RWPE2 (cell line): ENCODE results near the gene MR1.
A peak's percentile ranks its signal among the peaks of the same experiment; 100 is the strongest.

Experiments used
- ATAC-seq: fragments of 200-7000 bp; cut with Tn5 transposase; 3 replicates; pipeline ENCODE4 v1.9.1; 2021; ENCODE audit warnings: low read depth
- DNase-seq: peaks from one replicate; pipeline ENCODE4 v3.0.0-alpha.2; 2020; ENCODE audit warnings: low spot score
- H3K27ac ChIP-seq: fragments of 450-650 bp; 2 replicates; pipeline ENCODE4 v1.5.1; 2017; ENCODE audit warnings: mild to moderate bottlenecking; ENCODE audit not compliant: poor library complexity, severe bottlenecking
- H3K27me3 ChIP-seq: fragments of 250-450 bp; sonication (Bioruptor Pico); 2 replicates; pipeline ENCODE4 v1.5.1; 2021; ENCODE audit warnings: mild to moderate bottlenecking, moderate library complexity; ENCODE audit not compliant: insufficient read depth, poor library complexity, severe bottlenecking
- H3K36me3 ChIP-seq: fragments of 250-450 bp; sonication (Bioruptor Pico); 2 replicates; pipeline ENCODE4 v1.5.1; 2020; ENCODE audit warnings: low read depth, mild to moderate bottlenecking, moderate library complexity
- H3K4me1 ChIP-seq: fragments of 250-450 bp; sonication (Bioruptor Pico); 2 replicates; pipeline ENCODE4 v1.5.1; 2021; ENCODE audit warnings: mild to moderate bottlenecking, moderate library complexity; ENCODE audit not compliant: insufficient read depth, poor library complexity, severe bottlenecking
- H3K4me3 ChIP-seq: fragments of 250-450 bp; sonication (Bioruptor Pico); 2 replicates; pipeline ENCODE4 v1.5.1; 2021; ENCODE audit warnings: mild to moderate bottlenecking, moderate library complexity; ENCODE audit not compliant: severe bottlenecking
- H3K9me3 ChIP-seq: fragments of 250-450 bp; sonication (Bioruptor Pico); 2 replicates; pipeline ENCODE4 v1.5.1; 2021; ENCODE audit warnings: mild to moderate bottlenecking, moderate library complexity; ENCODE audit not compliant: severe bottlenecking
- CTCF ChIP-seq: fragments of 450-650 bp; IDR thresholded peaks from one replicate; pipeline ENCODE4 v1.5.1; 2017; ENCODE audit warnings: mild to moderate bottlenecking, moderate library complexity; ENCODE audit not compliant: poor library complexity, severe bottlenecking

Gene MR1

GRCh38 chr1:181086091-181086490 is 52.3 kb downstream of the MR1 start:
- H3K4me3 ChIP-seq: no peak overlapping the region
- TF ChIP-seq CTCF: no peak
- H3K9me3 ChIP-seq: no peaks in the 10 kb centered on the region
- H3K27me3 ChIP-seq: no peaks in the 10 kb centered on the region
- H3K36me3 ChIP-seq: peaks cover 16% of the 10 kb centered on the region
- peak overlapping the region; percentile 97 for H3K27ac ChIP-seq
- DNase-seq (no peak), ATAC-seq (no peak)
- H3K4me1 ChIP-seq: peaks cover 14% of the 10 kb centered on the region

- H3K9me3 ChIP-seq: no peaks in the 10 kb centered on the region
- H3K36me3 ChIP-seq: peaks cover 25% of the 10 kb centered on the region
- peaks cover 15% of the 10 kb centered on the region for H3K4me1 ChIP-seq
- no peak for TF ChIP-seq CTCF
- no peaks in the 10 kb centered on the region for H3K27me3 ChIP-seq
- ATAC-seq (peak; percentile 49), DNase-seq (no peak)
- H3K4me3 ChIP-seq: no peak overlapping the region
- peak overlapping the region; percentile 97 for H3K27ac ChIP-seq
Measured at GRCh38 chr1:181086926-181087325, 53.1 kb downstream of the MR1 start.

- TF ChIP-seq CTCF: no peak
- DNase-seq (no peak), ATAC-seq (no peak)
- peak overlapping the region; percentile 97 for H3K27ac ChIP-seq
- no peaks in the 10 kb centered on the region for H3K9me3 ChIP-seq
- peak overlapping the region; percentile 75 for H3K4me3 ChIP-seq
- peaks cover 20% of the 10 kb centered on the region for H3K4me1 ChIP-seq
- no peaks in the 10 kb centered on the region for H3K27me3 ChIP-seq
- peaks cover 30% of the 10 kb centered on the region for H3K36me3 ChIP-seq
Measured at GRCh38 chr1:181087400-181087901, 53.7 kb downstream of the MR1 start.

GRCh38 chr1:181088079-181089016 is 54.6 kb downstream of the MR1 start, which contains the start of gene IER5:
TSS of gene IER5 (plus strand) at chr1:181088700. CDS start at chr1:181088903, 203 bp downstream.
- DNase-seq (peak; percentile 96), ATAC-seq (peak; percentile 83)
- Histone ChIP-seq H3K27me3 (no peaks in the 10 kb centered on the region), H3K4me1 (peaks cover 28% of the 10 kb centered on the region), H3K36me3 (peaks cover 39% of the 10 kb centered on the region), H3K27ac (peak within 1 kb of the TSS; percentile 97), H3K9me3 (no peaks in the 10 kb centered on the region), H3K4me3 (peak within 1 kb of the TSS; percentile 75)
- TF ChIP-seq CTCF: no peak
